GM21423 (cell line): ENCODE results near the gene USP11.
"Not testable (repeated sequence)": the region's sequence is repeated elsewhere in the genome, so short reads cannot be mapped to it uniquely, and the experiment has no call there.

Experiments used
- ATAC-seq: cut with Tn5 transposase; IDR thresholded peaks from one replicate; pipeline ENCODE4 v1.9.1; 2021; ENCODE audit warnings: mild to moderate bottlenecking, moderate library complexity; ENCODE audit not compliant: unreplicated experiment

The USP11 gene

DNA sequence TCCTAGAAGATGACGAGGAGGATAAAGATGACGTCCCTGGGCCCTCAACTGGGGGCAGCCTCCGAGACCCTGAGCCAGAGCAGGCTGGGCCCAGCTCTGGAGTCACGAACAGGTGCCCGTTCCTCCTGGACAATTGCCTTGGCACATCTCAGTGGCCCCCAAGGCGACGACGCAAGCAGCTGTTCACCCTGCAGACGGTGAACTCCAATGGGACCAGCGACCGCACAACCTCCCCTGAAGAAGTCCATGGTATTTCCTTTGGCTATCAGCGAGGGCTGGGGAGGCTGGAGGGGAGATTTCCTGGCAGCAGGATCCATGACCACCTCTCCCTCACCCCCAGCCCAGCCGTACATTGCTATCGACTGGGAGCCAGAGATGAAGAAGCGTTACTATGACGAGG lies 11.9 kb downstream of the USP11 start:
- ATAC-seq, result no peak

DNA sequence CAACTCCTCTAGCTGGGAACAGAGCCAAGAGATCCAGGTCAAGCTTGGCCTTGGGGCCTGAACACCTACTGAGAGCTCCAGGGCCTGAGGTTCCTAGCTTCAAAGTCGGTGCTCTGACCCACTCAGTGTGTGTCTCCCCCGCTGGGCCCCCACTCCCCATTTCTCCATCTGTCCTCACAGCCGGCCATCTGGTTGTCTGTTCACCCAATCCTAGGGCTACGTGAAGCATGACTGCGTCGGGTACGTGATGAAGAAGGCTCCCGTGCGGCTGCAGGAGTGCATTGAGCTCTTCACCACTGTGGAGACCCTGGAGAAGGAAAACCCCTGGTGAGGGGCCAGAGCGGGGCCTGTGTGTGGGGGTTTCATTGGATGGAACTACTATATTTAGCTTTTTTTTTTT lies 12.3 kb downstream of the USP11 start:
- no peak for ATAC-seq

GRCh38 chrX:47247206-47247998 lies 14.6 kb downstream of the USP11 start:
- no peak for ATAC-seq

GRCh38 chrX:47247999-47248320 lies 15.2 kb downstream of the USP11 start:
- ATAC-seq, result no peak

GRCh38 chrX:47248576-47248975 lies 15.8 kb downstream of the USP11 start:
- no peak for ATAC-seq

DNA sequence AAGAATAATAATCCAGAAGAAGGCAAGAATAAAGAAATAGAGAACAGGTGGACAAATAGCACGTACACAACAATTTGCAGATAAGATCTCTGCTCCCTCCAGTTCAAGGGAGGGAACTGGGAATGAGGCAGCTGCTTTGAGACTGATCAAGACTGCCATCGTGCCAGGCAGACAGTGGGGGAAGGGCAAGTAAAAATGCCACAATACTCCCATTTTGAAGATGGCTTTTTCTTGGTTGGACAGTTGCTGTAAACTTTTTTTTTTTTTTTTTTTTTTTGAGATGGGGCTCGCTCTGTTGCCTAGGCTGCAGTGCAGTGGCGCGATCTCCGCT lies 17.2 kb downstream of the USP11 start:
- ATAC-seq, result no peak

GRCh38 chrX:47257620-47258019 lies 24.8 kb downstream of the USP11 start:
- ATAC-seq, result not testable (repeated sequence)

DNA sequence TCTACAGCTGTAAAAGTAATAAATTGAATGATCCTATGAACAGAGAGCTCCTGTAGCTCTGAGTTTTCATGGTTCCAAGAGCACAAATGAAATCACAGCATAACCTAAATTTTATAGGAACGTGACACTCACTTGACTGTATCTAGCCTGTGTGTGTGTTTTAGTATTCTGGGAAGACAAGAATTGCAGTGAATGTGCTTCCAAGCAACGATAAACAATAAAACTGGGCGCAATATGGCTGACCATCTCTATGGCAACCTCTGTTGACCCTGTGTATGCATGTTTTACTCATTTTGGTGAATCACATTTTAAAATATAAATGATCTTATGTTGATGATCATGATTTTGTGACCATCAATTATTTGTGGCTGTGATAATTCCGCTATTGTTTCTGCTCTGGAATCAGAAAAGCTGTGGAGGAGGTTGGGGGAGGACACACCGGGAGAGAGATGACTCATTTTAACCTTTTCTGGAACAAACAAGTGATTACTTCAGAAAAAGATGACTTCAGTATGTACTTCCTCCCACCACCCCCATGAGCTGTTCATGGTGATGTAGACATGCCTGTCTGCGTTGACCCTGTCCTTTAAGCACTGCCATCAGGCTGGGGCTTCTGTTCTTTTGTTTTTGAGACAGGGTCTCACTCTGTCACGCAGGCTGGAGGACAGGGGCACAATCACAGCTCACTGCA lies 31.8 kb downstream of the USP11 start:
- no peak for ATAC-seq

DNA sequence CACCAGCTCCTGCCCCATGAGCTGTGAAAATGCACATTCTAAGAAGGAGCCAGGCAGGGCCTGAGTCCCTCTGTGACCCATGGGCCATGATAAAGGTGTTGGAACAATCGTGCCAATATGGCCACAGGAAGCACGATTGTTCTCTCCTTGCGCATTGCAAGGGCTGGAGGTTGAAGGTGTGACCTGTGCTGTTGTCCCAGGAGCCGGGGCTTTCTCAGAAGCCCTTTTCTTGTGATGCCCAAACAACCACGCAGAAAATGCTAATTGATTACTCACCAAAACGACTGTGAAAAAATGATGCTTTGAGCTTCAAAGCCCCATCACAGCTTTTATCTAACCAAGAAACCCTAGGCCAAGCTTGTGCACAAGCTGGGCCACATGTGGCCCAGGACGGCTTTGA lies 33.8 kb downstream of the USP11 start:
- ATAC-seq, result no peak

GRCh38 chrX:47272013-47272408 lies 39.2 kb downstream of the USP11 start:
- no peak for ATAC-seq

DNA sequence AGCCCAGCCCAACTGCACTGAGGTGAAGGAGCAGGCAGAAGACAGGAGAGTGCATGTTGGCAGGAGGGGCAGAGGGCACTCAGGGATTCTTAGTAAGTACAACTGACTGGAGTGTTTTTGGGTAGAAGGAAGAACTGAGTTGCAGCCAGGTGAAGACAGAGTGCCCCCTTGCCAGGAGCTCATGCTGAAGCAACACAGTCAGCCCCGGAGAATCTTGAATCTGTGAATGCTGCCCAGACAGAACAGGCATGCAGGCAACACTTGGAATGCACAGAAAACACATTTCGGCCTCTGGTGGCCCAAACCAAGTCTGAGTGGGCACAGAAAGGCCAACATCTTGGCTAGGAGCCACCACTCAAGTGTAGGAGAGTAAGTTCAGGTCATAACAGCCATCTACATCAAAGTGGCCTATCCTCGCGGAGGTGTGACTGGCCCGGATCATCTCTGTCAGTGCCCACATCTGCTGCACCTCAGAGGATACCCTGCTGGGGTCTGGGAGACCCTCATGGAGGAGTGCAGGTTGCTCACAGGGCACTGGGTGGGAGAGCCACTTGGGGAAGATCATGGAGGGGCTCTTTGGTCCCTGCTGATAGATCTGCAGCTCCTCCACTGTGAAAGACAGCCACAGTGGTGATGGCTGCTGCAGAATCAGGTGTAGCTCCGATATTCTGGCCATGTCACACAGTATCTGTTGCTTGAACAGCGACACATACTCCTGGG lies 40.4 kb downstream of the USP11 start:
- no peak for ATAC-seq

GRCh38 chrX:47278691-47279090 lies 45.9 kb downstream of the USP11 start:
- no peak for ATAC-seq

GRCh38 chrX:47283015-47283771 lies 50.4 kb downstream of the USP11 start:
- ATAC-seq, result no peak

GRCh38 chrX:47284616-47285015 lies 51.8 kb downstream of the USP11 start:
- ATAC-seq, result not testable (repeated sequence)

GRCh38 chrX:47285836-47286320 lies 53.1 kb downstream of the USP11 start:
- no peak for ATAC-seq

DNA sequence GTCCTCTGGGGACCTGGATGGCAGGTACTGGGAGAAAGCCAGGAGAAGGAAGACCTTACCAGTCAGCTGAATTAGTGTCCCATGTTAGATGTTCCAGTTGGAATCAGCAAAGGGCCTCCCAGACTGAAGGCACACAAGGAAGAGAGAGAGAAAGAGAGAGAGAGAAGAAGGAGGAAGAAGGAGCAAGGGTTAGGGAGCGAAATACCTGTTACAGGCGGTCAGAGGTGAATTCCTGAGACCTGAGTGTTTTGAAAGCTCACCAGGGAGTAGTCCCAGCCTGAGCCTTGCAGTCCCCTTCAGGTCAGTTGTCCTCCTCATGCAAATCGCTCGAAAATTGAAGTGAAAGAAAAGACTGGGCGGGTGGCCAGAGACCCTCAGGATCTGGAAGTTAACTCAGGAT lies 60.3 kb downstream of the USP11 start:
- no peak for ATAC-seq

- ATAC-seq, result no peak
Observed at GRCh38 chrX:47296766-47297365, 64.1 kb downstream of the USP11 start.

DNA sequence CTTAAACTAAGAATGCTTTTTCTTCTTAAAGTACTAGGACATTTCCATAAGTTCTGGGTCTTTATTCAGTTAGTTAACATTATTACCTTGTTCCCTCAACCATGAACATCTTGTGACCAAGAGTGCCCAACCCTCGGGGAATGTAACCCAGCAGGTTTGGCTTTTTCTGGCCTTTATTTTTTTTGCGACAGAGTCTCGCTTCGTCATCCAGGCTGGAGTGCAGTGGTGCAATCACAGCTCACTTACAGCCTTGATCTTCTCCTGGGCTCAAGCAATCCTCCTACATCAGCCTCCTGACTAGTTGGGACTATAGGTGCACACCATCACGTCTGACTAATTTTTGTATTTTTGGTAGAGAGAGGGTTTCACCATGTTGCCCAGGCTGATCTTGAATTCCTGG lies 65.1 kb downstream of the USP11 start:
- ATAC-seq, result no peak
